GM12874 (cell line): Measurements from ENCODE around the gene MAN1A2.

Experiments
- TF ChIP-seq, protein P1 (sequence below): IDR thresholded peaks from 2 replicates; pipeline ENCODE4 v1.5.1; 2011; ENCODE audit warnings: low read depth, mild to moderate bottlenecking, control low read depth, low read length, moderate library complexity; ENCODE audit not compliant: insufficient read depth

Gene MAN1A2

DNA sequence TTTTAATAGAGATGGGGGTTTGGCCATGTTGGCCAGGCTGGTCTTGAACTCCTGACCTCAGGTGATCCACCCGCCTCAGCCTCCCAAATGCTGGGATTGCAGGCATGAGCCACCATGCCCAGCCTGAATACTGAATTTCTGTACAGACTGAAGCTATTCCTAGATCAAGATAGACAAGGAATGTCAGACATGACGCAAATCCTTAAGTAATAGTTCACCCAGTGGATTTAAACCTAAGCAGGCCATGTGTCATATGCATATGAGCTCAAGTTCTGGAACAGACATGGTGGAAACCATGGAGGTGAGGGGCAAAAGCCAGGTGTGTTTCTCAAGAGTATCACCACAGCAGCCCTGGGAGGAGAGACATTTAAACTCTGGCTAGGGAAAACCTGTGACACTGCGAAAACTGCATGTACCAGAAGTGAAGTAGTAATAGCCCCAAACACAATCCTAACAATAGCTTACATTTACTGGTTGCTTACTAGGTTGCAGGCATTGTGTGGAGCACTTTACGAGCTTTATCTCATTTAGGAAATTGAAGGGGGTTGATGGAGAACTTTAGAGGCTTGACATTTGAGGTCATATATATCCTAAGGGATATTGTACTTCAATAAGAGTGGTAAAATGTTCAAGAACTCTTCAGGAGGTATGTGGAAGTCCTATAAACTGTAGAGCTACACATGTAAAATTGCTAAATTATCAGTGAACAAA is 31.7 kb upstream of the MAN1A2 start:
- TF ChIP-seq, protein P1, sequence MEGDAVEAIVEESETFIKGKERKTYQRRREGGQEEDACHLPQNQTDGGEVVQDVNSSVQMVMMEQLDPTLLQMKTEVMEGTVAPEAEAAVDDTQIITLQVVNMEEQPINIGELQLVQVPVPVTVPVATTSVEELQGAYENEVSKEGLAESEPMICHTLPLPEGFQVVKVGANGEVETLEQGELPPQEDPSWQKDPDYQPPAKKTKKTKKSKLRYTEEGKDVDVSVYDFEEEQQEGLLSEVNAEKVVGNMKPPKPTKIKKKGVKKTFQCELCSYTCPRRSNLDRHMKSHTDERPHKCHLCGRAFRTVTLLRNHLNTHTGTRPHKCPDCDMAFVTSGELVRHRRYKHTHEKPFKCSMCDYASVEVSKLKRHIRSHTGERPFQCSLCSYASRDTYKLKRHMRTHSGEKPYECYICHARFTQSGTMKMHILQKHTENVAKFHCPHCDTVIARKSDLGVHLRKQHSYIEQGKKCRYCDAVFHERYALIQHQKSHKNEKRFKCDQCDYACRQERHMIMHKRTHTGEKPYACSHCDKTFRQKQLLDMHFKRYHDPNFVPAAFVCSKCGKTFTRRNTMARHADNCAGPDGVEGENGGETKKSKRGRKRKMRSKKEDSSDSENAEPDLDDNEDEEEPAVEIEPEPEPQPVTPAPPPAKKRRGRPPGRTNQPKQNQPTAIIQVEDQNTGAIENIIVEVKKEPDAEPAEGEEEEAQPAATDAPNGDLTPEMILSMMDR: no peak

DNA sequence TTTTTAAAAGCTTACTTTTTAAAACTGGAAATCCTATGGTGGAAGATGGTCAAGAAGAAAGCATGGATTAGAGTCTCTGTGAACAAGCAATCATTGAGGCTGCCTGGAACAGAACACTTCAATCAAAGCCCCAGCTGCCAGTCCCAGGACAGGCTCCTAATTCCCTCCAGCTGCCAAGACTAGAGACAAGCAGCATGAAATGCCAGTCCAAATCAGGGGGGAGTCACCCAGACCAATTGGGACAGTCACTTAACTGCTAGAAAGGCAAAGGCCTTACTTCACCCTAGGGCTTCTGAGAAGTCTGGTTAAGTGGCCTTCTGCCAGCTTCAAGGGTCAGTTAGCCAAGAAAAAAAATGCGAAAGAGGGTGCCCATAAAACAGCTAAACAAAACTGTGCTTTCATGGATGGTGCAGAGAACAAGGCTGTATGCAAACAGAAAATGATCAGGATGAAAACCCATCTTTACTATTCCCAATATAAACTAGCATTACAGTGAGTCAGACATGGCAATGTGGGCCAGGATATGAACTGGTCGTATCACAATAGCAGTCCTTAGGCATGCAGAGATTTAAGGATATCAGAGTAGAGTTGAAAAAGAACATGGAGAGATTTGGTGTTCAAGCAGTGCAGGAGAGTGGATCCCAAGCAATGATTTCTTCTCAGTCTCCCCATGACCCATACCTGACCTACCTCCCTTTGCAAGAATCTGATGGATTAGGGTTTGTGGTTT is 31.0 kb upstream of the MAN1A2 start:
- TF ChIP-seq, protein P1: no peak

DNA sequence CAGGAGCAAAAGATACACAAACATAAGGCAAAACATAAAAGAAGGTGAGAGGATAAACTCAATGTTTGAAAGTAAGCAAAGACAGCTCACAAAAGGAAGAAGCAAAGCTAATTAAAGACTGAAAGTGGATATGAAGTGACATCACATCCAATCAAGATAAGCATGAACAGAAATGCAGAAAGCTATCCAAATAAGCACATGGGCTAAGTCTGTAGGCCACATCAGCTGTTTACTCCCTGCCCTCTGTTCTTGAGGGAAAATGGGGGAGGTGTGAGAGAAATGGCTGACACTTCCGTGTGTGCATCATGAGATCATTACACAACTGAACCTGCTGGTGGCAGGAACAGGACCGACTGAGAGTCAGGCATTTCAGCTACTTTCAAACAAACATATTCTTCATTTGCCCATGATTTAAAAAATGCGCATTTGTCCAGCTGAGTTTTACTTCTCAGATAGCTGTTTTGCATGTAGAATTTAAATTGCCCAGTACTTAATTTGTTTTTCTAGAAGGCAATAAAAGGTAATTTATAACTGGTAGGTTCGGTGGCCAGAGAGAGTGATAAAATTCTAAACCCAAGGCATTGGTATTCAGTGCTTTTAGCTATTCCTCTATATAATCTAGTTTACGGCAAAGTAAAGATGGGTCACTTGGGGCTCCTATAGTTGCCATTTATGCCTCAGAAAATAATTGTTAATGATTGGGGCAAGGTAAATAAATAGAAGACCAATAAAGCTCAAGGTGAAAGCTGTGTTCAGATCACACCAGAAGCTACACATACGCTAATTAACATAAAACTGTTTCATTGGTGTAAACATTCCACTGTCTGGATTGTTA is 27.2 kb upstream of the MAN1A2 start:
- TF ChIP-seq, protein P1: no peak

- TF ChIP-seq, protein P1: no peak
Measured at GRCh38 chr1:117341123-117341522, 26.1 kb upstream of the MAN1A2 start.

- TF ChIP-seq, protein P1: no peak
Measured at GRCh38 chr1:117342397-117342796, 24.9 kb upstream of the MAN1A2 start.

DNA sequence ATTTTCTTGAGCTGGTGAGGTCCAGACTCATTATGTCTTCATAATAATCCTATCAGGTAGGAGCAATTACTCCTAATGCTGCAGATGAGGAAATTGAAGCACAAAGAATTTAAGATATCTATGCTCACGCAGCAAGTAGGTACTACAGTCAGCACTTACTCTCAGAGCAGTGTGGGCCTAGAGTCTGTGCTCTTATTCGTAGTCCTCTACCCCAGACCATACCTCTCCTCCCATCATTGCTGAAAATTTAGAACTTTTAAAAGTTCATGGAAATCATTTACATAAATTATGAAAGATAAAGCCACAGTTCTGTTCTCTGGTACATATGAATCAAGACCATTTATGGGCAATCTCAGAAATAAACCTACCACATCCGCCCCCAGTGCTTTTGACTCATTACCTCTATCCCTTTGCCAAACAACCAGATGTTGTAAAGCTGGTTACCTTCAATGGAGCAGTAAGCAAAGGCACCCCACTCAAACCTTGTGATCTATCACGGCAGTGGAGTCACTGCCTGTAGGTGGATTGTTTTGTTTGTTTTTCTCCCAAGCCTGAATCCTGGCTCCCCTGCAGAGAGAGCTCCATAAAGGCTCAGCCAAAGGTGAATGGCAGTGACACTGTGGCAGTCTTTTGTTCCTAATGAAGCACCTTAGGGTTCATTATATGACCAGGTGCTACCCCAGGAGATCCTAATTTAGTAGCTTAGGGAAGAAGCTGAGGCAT is 20.9 kb upstream of the MAN1A2 start:
- TF ChIP-seq, protein P1: no peak

DNA sequence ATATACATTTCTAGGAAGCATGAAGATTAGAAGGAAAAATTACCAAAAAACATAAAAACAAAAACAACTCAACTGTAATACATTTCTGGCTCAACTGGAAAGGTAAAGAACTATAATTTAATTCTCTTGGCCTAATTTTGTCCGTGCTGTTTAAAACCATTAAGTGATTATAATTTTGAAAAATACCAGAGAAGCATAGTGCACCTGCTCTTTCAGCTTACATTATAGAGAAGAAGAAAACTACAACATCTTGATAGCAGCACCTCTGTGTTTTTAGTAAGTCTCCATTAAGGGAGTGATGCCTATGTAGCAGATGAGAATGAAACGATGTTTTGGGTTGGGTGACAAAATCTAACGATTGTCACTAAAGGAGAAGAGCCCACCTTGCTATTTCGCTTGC is 19.3 kb upstream of the MAN1A2 start:
- TF ChIP-seq, protein P1: no peak
